Nucleus accumbens (tissue), 56 donors: ENCODE results near the gene RNF217.
A peak's percentile ranks its signal among the peaks of the same experiment; 100 is the strongest.
"Not testable (repeated sequence)": the region's sequence is repeated elsewhere in the genome, so short reads cannot be mapped to it uniquely, and the experiment has no call there.

Experiments used
- DNase-seq, 56 donors: peaks; one replicate each; lab custom pipeline; 2025; lab: John Stamatoyannopoulos, UW

RNF217 gene

DNA sequence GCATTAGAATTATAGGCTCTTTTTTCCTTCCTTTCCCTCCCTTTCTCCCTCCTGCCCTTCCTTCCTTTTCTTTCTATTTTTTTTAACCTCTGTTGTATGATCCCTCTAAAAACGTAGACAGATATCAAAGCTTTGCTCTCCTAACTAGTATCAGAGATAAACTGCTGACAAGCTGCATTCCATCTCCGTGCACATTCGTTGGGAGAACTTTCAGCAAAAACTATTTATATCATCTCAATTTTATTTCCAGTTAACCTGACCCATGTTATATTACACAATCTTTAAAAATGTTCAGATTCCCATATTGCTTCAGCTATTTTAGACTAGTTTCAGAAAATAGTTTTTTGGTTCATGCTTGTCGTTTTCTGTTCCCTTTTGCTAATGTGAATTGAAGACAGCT is 47.3 kb downstream of the RNF217 start:
- no peak for DNase-seq

DNA sequence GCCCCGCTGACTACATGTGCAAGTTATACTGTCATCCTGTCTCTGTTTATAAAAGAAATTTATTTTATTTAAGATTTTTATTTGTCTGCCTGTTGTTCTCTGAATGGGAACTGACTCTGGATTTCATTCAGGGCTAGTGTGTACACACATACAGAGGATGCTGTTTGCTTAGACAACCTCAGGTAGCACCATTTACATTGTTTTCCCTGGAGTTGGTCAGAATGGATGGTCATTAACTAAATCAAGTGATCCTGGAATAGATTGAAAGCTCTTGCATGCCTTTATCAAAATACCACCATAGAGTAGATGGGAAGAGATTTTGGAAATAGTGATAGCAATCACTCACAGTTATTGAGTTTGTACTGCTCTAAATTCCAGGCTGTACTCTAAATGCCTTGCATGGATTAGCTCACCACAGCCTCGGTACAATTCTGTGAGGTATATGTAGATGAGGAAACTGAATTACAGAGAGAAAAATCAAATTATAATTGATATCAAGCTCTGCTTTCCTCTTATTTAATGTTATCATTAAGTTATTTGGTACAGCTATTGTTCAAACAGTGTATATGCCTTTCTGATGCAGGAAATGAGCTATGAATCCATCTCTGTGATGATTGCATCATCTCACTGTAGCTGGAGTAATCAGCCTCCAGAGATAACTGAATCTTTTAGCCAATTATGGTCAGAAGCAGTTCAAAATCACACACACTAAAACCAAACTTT is 51.9 kb downstream of the RNF217 start:
- no peak for DNase-seq

DNA sequence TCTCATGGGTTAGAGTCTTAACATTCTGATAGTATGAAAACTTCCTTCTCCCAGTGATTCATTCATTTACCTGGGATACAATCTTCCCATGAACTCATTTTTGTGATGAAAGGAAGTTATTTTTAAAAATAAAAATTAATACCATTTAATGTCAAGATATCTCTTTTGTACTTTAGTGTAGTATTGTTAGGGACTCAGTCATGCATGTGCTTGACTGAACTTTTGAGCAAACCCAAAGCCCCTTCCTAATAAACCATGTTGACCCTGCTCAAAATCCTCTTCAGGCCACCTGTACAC is 52.4 kb downstream of the RNF217 start:
- no peak for DNase-seq

DNA sequence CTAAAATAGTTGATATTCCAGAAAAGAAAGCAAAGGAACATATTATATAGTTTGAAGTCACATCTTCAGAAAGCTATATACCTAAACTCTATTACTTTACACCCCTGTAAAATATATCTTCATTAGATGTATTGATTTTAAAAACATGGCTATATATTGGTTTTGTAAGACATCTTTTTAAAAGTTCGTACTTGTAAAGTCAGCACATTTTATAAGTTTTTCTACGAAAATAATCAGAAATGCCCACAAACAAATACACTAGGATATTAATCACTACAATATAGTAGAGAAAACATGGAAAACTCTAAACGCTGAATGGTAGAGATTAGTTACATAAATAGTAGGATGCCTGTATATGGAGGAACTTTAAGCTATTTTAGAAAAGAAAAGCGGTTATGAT is 52.9 kb downstream of the RNF217 start:
- DNase-seq = no peak

DNA sequence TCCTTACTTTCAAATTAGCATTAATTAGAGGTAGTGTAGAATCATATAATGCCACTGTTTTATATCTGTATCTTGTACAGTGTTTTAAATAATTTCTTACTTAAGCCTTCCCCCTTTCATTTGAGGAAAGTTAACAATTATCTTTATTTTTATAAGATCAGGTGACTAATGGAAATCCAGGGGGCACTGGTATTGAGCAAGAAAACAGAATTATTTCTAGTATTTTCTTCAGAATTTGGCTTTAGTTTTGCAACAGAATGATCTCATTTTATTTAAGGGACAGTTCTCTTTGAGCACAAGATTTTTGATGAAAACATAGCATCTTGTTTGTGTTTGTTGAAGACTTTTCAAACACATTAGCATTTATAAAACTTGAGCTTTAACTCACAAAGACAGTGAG is 55.9 kb downstream of the RNF217 start:
- no peak for DNase-seq

DNA sequence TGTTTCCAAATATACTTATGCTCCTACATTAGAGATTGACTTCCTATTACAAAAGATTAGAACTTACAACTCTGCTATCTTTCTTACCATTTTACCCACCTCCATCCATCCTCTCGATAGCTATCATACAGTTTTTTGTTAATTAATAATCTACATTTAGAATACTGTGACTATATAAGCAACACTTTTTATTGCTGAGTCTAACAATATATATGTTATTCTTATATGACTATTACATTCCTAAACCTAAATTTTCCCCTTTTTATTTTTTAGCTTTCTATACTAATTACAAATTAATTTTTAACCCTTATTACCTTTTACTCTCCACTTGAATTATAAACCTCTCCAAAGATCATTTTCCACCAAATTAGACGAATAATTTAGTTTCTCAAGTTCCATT is 57.0 kb downstream of the RNF217 start:
- DNase-seq = no peak

DNA sequence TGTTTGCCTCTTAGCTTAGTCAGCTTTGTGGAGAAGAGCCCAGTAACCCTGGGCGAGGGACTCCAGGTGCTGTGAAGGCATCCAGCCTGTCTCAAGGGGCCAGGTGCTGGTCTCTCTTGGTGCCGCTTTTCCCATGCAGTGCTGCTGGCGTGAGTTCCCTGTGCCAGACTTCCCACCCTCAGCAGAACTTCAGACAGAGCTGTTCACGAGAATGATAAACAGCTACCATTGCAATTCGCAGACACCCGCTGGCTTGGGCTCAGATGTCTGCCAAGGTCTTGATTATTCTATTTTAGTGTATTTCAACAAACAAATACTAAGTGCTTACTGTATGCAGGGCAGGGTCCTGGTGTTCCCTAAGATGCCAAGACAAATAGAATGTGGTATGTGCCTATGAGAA is 57.7 kb downstream of the RNF217 start:
- peak in 3 of 56 donors; percentile 2 to 5 (median 2) for DNase-seq

DNA sequence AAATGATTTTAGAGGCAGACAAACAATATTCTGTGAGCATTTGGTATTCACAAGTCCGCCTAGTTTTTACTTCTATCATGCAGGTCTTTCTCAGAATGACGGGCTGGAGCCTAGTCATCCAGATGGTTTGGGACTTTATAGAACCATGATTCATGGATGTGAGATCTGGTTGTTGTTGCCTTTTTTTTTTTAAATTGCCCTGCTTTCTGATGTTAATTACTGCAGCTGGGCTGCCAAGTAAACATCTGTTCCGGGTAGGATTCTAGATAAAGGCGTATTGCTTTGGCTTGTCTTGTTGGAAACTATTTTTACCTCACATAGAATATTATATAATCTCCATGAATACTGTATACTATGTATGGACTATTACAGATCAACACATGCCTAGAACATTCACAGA is 58.1 kb downstream of the RNF217 start:
- no peak for DNase-seq

DNA sequence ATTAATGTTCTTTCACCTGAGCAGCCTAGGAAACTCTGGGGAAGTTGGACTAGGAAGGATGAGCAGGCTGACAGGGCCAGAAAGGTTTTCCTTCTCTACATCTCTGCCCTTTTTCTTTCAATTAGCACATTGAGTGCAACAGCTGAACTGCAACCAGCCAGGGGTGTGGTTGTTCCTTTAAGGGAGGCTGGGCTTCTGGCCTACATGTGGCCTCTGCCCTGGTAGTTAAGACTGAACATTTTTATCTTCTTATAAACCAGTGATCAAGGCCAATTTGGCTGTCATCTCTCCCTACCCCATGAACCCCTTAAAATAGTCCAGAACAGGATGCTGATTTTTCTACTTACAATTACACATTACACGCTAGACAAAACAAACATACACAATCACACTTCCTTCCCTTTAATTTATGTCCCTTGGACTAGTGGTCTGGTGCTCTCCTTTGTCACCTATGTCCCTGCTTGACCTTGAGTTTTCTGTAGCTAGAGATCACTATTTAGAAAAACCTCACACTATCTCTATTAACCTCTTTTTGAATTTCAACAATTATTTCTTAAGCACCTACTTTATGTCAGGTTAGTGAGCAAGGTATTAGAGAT is 60.3 kb downstream of the RNF217 start:
- no peak for DNase-seq

DNA sequence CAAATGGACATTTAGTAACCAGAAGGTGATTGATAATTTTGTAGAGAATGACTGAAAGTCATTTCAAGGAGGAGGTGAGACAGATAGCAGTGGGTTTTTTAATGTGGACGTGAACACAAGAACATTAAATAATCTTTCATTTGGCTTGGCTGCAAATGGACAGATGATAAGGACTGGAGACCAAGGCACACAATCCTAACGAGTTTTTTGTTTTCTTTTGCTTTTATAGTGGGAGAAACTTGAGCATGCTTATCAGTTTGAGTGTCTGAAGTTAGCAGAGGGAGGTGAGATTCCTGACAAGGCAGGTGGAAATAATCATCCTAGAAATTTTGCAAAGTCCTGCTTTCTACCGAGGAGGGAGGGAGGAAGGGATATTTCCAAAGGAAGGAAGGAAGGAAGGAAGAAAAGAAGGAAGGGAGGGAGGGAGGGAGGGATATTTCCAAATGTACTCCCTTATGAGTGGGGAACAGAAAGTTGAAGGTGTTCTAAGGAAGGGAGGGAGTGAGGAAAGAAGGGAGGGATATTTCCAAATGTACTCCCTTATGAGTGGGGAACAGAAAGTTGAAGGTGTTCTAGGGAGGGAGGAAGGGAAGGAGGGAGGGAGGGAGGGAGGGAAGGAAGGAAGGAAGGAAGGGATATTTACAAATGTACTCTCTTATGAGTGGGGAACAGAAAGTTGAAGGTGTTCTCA is 63.1 kb downstream of the RNF217 start:
- DNase-seq = no peak

DNA sequence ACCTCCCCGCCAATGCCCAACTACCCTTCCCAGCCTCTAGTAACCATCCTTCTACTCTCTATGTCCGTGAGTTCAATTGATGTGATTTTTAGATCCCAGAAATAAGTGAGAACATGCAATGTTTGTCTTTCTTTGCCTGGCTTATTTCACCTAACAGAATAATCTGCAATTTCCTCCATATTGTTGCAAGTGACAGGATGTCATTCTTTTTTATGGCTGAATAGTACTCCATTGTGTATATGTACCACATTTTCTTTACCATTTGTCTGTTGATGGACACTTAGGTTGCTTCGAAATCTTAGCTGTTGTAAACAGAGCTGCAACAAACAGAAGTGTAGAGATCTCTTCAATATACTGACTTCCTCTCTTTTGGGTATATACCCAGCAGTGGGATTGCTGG is 65.0 kb downstream of the RNF217 start:
- DNase-seq = no peak

DNA sequence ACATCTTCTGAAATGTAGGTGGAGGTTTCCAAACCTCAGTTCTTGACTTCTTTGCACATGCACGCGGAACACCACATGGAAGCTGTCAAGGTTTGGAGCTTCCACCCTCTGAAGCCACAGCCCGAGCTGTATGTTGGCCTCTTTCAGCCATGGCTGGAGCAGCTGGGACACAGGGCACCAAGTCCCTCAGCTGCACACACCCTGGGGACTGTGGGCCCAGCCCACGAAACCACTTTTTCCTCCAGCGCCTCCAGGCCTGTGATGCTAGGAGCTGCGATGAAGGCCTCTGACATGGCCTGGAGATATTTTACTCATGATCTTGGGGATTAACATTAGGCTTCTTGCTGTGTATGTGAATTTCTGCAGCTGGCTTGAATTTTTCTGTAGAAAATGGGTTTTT is 68.7 kb downstream of the RNF217 start:
- DNase-seq = no peak

DNA sequence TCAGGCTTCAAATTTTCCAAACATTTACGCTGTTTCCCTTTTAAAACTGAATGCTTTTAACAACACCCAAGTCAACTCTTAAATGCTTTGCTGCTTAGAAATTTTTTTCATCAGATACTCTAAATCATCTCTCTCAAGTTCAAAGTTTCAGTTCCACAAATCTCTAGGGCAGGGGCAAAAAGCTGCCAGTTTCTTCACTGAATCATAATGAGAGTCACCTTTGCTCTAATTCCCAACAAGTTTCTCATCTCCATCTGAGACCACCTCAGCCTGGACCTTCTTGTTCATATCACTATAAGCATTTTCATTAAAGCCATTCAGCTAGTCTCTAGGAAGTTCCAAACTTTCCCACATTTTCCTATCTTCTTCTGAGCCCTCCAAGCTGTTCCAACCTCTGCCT is 69.1 kb downstream of the RNF217 start:
- DNase-seq = no peak

DNA sequence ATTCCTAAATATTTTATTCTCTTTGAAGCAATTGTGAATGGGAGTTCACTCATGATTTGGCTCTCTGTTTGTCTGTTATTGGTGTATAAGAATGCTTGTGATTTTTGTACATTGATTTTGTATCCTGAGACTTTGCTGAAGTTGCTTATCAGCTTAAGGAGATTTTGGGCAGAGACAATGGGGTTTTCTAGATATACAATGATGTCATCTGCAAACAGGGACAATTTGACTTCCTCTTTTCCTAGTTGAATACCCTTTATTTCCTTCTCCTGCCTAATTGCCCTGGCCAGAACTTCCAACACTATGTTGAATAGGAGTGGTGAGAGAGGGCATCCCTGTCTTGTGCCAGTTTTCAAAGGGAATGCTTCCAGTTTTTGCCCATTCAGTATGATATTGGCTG is 72.7 kb downstream of the RNF217 start:
- DNase-seq = not testable (repeated sequence)

DNA sequence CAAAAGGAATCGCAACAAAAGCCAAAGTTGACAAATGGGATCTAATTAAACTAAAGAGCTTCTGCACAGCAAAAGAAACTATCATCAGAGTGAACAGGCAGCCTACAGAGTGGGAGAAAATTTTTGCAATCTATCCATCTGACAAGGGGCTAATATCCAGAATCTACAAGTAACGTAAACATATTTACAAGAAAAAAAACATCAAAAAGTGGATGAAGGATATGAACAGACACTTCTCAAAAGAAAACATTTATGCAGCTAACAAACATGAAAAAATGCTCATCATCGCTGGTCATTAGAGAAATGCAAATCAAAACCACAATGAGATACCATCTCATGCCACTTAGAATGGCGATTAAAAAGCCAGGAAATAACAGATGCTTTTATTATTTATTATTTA is 74.2 kb downstream of the RNF217 start:
- not testable (repeated sequence) for DNase-seq

DNA sequence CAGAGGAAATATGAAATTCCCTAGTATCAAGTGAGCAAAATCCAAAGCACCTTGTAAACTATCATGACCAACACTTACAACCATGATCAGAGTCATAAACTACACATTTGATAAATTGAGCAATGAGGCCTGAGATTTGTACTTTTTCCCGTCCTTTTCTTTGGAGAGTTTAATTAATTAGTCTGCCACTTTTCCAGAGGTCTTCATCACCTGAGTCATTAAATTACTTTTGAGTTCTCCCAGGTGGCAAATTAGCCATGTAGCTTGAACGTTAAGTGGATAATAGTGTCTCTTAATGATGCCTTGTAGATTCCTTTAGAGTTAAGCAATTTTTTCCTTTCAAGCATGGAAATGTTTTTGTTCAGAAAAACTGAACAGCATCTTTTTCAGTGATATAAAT is 75.6 kb downstream of the RNF217 start:
- no peak for DNase-seq

DNA sequence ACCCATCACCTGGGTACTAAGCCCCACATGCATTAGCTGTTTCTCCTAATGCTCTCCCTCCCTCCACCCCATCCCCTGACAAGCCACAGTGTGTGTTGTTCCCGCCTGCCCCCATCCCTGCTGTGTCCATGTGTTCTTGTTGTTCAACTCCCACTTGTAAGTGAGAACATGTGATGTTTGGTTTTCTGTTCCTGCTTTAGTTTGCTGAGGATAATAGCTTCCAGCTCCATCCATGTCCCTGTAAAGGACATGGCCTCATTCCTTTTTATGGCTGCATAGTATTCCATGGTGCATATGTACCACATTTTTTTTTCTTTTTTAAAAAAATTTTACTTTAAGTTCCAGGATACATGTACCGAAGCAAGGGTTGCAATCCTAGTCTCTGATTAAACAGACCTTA is 76.7 kb downstream of the RNF217 start:
- DNase-seq = no peak

DNA sequence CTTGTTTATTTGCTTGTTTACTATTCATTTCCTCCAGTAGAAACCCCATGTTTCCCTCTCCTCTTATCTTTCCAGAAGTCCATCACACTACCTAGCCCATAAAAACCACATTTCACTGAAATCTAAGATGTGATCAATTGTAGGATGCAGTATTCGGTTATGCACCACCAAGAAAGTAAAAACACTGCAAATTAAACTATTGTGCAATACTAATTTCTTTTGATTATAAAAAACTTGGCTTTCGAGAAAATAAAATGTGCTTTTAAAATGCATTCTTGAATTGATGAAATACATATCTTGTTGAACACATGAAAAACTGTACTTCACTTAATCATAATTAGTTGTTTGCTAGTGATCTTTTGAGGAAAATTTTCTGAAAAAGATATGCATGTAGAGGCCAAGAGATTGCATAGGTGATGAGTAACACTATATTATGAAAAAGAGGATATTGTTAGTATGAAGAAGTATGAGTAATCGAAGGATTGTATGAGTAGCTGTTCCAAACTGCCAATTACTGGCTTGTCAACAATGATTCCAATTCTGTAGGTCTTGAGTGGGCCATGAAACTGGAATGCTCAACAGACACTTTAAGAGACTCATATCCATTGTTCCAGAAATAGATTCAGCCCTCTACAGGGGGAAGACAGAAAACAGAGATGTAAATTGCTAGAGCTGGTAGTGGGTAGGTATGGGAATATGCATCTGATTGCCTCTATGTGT is 79.7 kb downstream of the RNF217 start:
- no peak for DNase-seq

DNA sequence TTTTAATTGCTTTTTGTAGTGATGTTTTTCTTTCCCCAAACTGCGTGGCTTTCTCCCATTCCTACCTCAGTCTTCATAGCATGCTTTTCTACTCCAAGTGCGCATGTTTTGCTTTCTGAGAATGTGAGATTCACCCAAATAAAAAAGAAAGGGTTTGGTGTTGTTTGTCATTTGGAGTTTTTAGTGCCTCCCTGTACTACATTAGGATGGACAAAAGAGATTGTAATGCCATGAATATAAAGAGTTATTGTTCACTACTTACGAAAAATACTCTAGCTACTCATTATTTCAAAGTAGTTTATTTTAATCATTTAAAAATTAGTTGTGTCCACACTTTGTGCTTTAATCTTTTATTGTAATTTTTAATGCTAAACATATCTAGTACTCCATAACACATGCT is 81.8 kb downstream of the RNF217 start:
- DNase-seq = no peak

DNA sequence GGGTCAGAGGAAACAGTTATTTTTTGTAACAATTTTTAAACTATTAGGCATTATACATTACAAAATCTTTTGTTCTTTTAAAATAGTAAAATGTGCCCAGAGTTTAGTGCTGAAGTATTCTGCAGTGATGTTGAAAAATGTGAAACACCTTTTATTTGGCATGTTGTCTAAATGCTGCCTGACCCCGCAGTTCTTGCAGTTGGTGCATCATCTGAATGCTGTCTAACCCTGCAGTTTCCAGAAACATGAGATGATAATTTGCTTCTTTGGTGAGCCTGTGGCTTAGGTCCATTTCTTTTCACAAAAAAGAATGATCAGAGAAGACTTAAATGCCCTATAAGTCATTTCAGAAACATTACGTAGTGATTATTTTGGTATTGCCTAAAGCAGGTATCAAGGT is 82.4 kb downstream of the RNF217 start:
- no peak for DNase-seq

DNA sequence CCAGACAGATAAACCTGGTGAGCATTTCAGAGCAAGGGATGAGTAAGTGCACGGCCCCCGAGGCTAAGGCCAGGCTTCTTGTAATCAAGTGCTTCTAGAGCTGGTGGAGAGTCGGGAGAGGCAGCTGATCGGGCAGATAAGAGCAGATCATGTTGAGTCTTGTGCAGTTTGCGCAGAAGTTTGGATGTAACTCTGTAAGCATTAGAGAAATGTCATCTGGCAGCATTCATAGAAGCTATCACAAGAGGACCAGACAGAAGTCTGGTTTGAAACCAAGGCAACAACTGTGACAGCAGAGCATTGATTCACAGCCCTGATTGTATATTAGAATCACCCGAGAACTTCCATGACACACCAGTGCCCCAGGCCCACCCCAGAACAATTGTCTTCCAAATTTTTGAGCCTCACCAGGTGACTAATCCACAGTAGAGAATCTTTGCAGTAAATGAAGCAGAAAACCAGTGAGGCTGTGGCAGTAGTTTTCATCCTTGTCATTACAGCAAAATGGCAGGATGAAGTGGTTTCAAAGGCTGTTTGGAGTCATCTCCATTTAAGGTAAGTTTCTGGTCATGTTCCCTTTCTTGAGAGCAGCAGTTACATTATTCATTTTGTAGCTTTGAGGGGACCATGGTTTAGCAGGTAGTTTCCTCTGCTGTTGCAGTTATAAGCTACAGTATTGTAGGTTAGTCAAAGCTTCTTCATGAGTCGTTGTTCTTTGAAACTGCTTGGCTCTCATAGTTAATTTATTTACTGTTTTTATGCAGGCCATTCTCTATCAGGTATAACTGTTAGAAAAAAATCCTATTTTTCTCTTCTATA is 84.1 kb downstream of the RNF217 start:
- DNase-seq = peak in 2 of 56 donors; percentile 14 to 15
